Measurements from ENCODE around the gene STEEP1. TPM values are rescaled to one million over a fixed set of nuclear protein-coding genes. Genes with fewer than 3 reads are reported as not detected.

The STEEP1 gene
- total and polyA plus RNA-seq, 2 donors (not counting 3 experiments of a cell fraction or from before 2014, with no cell fraction given): 12.1 to 23.1 TPM

- dilution Hi-C loops (cut with MboI; ENCODE audit: extremely low pct_ligation_motif_present, low sequenced_read_pairs) (no loop called here), intact Hi-C loops (cut with micrococcal nuclease) (no loop called here)
- Histone ChIP-seq H3K4me1 (ENCODE audit: control insufficient read depth, extremely low read depth, insufficient read depth, low read length) (no peaks in the 10 kb centered on the region), H4K20me1 (replicated peaks; ENCODE audit: control insufficient read depth, extremely low read depth, insufficient read depth, low read length) (no peaks in the 10 kb centered on the region), H3K4me2 (ENCODE audit: insufficient read depth, low read length) (no peak overlapping the region), H3K27me3 (ENCODE audit: control insufficient read depth in 2 of 2, insufficient read depth in 2 of 2, low read length in 2 of 2) (no peaks in the 10 kb centered on the region), H3K36me3 (ENCODE audit: control insufficient read depth in 2 of 2, extremely low read depth in 1 of 2, insufficient read depth in 2 of 2, low read length in 2 of 2) (no peaks in the 10 kb centered on the region), H2AFZ (ENCODE audit: low read depth, low read length) (no peak overlapping the region), H3K9me1 (replicated peaks; ENCODE audit: control insufficient read depth, extremely low read depth, insufficient read depth, low read length) (no peaks in the 10 kb centered on the region), H3K9me3 (replicated peaks; ENCODE audit: control insufficient read depth, insufficient read depth, low read length) (no peaks in the 10 kb centered on the region), H3K27ac (ENCODE audit: insufficient read depth, low read depth, low read length) (no peak overlapping the region), H3K4me3 (replicated peaks in 1 of 3; ENCODE audit: insufficient read depth in 1 of 3, low read depth in 1 of 3, low read length in 3 of 3) (no peak overlapping the region), H3K9ac (replicated peaks; ENCODE audit: extremely low read depth, insufficient read depth, low read length) (no peak overlapping the region), H3K79me2 (ENCODE audit: control insufficient read depth, insufficient read depth, low read length) (no peaks in the 10 kb centered on the region)
- POLR2A ChIA-PET: no interaction called here
- TF ChIP-seq MYC (IDR thresholded peaks at IDR 0.05; ENCODE audit: low read depth, low read length) (no peak), EZH2 (IDR thresholded peaks at IDR 0.05; ENCODE audit: borderline replicate concordance, low read depth, low read length, severe bottlenecking) (no peak), POLR2A (IDR thresholded peaks at IDR 0.05; ENCODE audit: low read depth, low read length) (no peak), POLR2AphosphoS5 (IDR thresholded peaks at IDR 0.05; ENCODE audit: insufficient read depth, low read depth, low read length) (no peak), CTCF (IDR thresholded peaks at IDR 0.05; ENCODE audit: extremely low read depth in 1 of 2, insufficient read depth in 1 of 2, low read depth in 1 of 2, low read length in 2 of 2) (no peak), GATA2 (IDR thresholded peaks at IDR 0.05; ENCODE audit: insufficient read depth, insufficient read length, low read depth, low read length) (no peak), MAX (IDR thresholded peaks at IDR 0.05; ENCODE audit: insufficient read depth, insufficient read length) (no peak)
- DNase-seq (ENCODE audit: low read depth, low spot score): no peak
- BruUV-seq (replicated peaks): no TSS peak
- no peak for FAIRE-seq
- CTCF ChIA-PET: no interaction called here
Observed at GRCh38 chrX:119614776-119615175, 49.6 kb upstream of the STEEP1 start.

Measured in endothelial cell of umbilical vein (primary cell).